Adrenal gland (tissue), 12 donors: ENCODE measurements around the gene HLTF. TPM values are rescaled to one million over a fixed set of nuclear protein-coding genes. Genes with fewer than 3 reads are reported as not detected.
"Not testable (repeated sequence)": the region's sequence is repeated elsewhere in the genome, so short reads cannot be mapped to it uniquely, and the experiment has no call there.

Experiments used
- DNase-seq, 7 donors: peaks; one replicate each; pipeline ENCODE4 v3.0.0-alpha.2; 2019 to 2020
- H3K27ac ChIP-seq, 5 donors: fragments of 200-600 bp; sonication (generic) in 4 of 5; 1 replicate in 3 of 5; 2 replicates in 2 of 5; pipeline versions ENCODE4 v1.5.1 to v1.8.0; 2016 to 2020; ENCODE audit warnings: mild to moderate bottlenecking in 1 of 5
- H3K27me3 ChIP-seq: fragments of 200-600 bp; 2 replicates; pipeline ENCODE4 v1.8.0; 2021
- H3K36me3 ChIP-seq, 2 donors: fragments of 200-600 bp; replicated peaks in 1 of 2; 1 replicate in 1 of 2; 2 replicates in 1 of 2; pipeline versions ENCODE4 v1.5.1 to v1.8.0; 2018 to 2022
- H3K4me1 ChIP-seq, 2 donors: fragments of 200-600 bp; replicated peaks in 1 of 2; 1 replicate in 1 of 2; 2 replicates in 1 of 2; pipeline versions ENCODE4 v1.5.1 to v1.8.0; 2018 to 2021
- H3K4me3 ChIP-seq, 4 donors: fragments of 200-600 bp; sonication (generic) in 3 of 4; one replicate each; pipeline ENCODE4 v1.5.1; 2016 to 2018
- H3K9me3 ChIP-seq, 3 donors: fragments of 200-600 bp; sonication (generic) in 1 of 3; replicated peaks in 1 of 3; 1 replicate in 2 of 3; 2 replicates in 1 of 3; pipeline versions ENCODE4 v1.5.1 to v1.8.0; 2016 to 2021
- POLR2A ChIP-seq, 2 donors: fragments of 450-650 bp; IDR thresholded peaks; one replicate each; pipeline ENCODE4 v1.6.1; 2017; ENCODE audit warnings: antibody characterized with exemption in 2 of 2, mild to moderate bottlenecking in 2 of 2, moderate library complexity in 1 of 2
- WGBS, 4 donors: extraction: QIAGEN DNeasy Blood & Tissue Kit in 2 of 4; methylation state at CpG; one replicate each; pipeline versions ENCODE4 v1.1.5 to v1.1.7; 2013 to 2017; 5-methylcytosine and 5-hydroxymethylcytosine counted together
- intact Hi-C, 2 donors: fragments of 100-400 bp; cut with DNase I; formaldehyde crosslinking; loops; one replicate each; pipeline versions ENCODE4 v1.14.1 to v1.15.0; 2022 to 2023
- polyA plus RNA-seq, 3 donors: library from polyadenylated mRNA; stranded (reverse); fragments of 200-250 nt in 2 of 3; fragments of 350-450 nt in 1 of 3; fragmentation: Illumina TruSeq in 1 of 3; extraction: RNeasy Lipid Tissue Mini Kit (QIAGEN cat#74804) in 1 of 3; gene quantifications; one replicate each; pipeline ENCODE4 v1.2.3, GENCODE V29; 2013 to 2014
- total RNA-seq, 9 donors: library from RNA; depleted of rRNA in 4 of 9; stranded (reverse); fragments of >200 nt in 4 of 9; fragments of 120-200 nt in 1 of 9; fragmentation: NEBNext Ultra II Directional in 1 of 9; extraction: Animal tissue kit (Norgen Biotek cat#: 25700) in 1 of 9; gene quantifications; one replicate each; pipeline versions ENCODE4 v1.1.0 to v1.2.4, GENCODE V29; 2013 to 2023
- TF ChIP-seq, protein P1 (sequence below), 6 experiments: fragments of 450-650 bp in 4 of 6; fragments of 200-600 bp in 2 of 6; sonication (generic) in 1 of 6; IDR thresholded peaks; 1 replicate in 5 of 6; 2 replicates in 1 of 6; pipeline versions ENCODE4 v1.5.1 to v1.8.0; 2016 to 2021; ENCODE audit warnings: antibody characterized with exemption in 6 of 6, mild to moderate bottlenecking in 2 of 6, moderate library complexity in 1 of 6
- donor health status: healthy with polysubstance abuse.
- donor health status: Bipolar disorder and iron deficiency.
- donor health status: DM: yes; HTN: yes; CAD: no.
- donor health status: DM: no; HTN: no; CAD: no.
- donor health status: DM: no; HTN: no; CAD: no.
- donor health status: DM: yes; HTN: yes; CAD: no.

HLTF gene
- total and polyA plus RNA-seq, 12 donors, result 5.6 to 102 (median 46.7) TPM

DNA sequence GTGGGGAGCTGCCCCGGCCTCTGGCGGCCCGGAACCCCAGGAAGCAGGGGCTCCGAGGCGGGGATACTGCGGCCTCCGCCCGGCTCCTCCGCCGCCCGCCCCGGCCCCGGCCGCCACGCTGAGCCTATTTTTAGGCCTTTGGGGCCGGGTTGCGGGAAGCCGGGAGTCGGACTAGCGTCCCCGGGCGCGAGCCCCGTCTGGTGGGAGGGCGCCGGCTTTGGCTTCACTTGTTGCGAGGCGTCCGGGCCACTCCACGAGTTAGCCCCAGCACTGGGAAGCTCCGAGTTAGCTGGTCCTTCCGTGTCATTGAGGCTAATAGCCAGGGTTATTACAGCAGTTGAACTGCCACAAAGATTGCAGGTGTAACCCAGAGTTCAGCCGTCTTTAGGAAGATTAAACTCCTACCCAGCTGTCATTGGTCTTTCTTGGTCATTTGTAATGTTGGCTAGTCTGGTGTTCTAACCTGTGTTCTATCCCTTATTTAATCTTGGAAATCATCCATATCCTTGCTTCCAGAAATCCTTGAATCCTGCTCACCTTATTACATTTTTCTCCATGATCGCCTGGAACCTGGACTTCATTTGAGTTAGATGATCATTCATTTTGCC, 94.2 kb downstream of the HLTF start:
- intact Hi-C loops, result no loop called here
- H3K36me3 ChIP-seq, result peaks cover 0 to 24% of the 10 kb centered on the region in 2 donors
- WGBS, 4 donors, result 2 to 13% (median 5%) methylated on average over 3 to 34 of the region's 34 CpGs
- H3K27ac ChIP-seq, result peak overlapping the region in 4 of 5 donors; percentile 95 to 97 (median 96)
- peak; percentile 51 to 68 (median 62) for DNase-seq
- TF ChIP-seq POLR2A (IDR thresholded peaks at IDR 0.05), result peak in 1 of 2 donors; percentile 13
- TF ChIP-seq, protein P1, sequence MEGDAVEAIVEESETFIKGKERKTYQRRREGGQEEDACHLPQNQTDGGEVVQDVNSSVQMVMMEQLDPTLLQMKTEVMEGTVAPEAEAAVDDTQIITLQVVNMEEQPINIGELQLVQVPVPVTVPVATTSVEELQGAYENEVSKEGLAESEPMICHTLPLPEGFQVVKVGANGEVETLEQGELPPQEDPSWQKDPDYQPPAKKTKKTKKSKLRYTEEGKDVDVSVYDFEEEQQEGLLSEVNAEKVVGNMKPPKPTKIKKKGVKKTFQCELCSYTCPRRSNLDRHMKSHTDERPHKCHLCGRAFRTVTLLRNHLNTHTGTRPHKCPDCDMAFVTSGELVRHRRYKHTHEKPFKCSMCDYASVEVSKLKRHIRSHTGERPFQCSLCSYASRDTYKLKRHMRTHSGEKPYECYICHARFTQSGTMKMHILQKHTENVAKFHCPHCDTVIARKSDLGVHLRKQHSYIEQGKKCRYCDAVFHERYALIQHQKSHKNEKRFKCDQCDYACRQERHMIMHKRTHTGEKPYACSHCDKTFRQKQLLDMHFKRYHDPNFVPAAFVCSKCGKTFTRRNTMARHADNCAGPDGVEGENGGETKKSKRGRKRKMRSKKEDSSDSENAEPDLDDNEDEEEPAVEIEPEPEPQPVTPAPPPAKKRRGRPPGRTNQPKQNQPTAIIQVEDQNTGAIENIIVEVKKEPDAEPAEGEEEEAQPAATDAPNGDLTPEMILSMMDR (IDR thresholded peaks at IDR 0.05), result no peak
- H3K27me3 ChIP-seq, result no peaks in the 10 kb centered on the region
- H3K4me1 ChIP-seq, result peaks cover 8 to 13% of the 10 kb centered on the region in 2 donors
- peak overlapping the region in 3 of 4 donors; percentile 72 to 86 (median 82) for H3K4me3 ChIP-seq
- H3K9me3 ChIP-seq, result no peaks in the 10 kb centered on the region

DNA sequence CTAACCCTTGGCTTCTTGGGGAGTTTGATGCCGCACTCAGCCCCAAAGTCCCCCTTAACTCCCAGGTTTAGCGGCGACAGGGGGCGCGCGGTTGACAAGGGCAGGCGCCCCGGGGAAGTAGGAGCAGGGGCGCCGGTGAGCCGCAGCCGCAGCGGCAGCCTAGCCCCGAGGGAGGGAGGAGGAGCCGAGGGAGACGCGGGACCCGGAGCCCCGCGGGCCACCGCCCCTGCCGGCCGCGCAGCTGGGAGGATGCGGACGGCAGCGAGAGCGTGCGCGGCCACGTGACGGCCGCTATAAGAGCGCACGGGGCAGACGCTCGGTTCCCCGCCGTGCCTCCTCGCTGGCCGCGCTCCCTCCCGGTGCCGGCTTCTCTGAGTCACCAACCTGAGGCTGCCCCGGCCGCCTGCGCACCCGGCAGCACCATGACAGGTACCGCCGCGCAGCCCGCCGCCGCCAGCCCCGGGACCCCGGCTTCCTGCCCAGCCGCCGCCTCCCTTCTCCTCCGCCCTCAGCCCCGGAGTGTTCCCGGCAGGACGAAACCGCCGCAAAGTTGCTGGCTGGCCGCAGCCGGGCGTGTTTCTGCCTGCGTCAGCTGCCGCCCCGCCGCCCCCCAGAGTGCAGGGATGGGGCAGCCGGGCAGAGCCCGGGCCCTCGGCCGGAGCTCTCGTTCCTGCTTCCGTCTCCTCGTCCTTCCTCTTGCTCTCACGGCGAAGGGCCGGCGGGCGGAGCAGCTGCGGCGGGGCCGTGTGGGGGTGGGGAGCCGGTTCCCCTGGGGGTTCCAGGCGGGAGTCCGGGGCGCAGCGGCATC, 94.9 kb downstream of the HLTF start, which contains the start of gene GYG1:
Gene GYG1 (plus strand): TSS at position 322 of the 808 bp plus-strand sequence. CDS start 101 bp downstream, at position 423.
- Histone ChIP-seq H3K27ac (peak within 1 kb of the TSS; percentile 66 to 97 (median 96)), H3K27me3 (no peaks in the 10 kb centered on the region), H3K36me3 (peaks cover 0 to 21% of the 10 kb centered on the region in 2 donors), H3K9me3 (no peaks in the 10 kb centered on the region), H3K4me3 (peak within 1 kb of the TSS; percentile 72 to 86 (median 80)), H3K4me1 (peaks cover 8 to 13% of the 10 kb centered on the region in 2 donors)
- TF ChIP-seq, protein P1 (IDR thresholded peaks at IDR 0.05), result peak in 3 of 6 experiments; percentile 22 to 31 (median 25)
- TF ChIP-seq POLR2A (IDR thresholded peaks at IDR 0.05), result peak; percentile 79 to 89
- 0% methylated on average over 10 to 91 of the region's 91 CpGs for WGBS, 4 donors
- intact Hi-C loops, result no loop called here
- DNase-seq, result peak; percentile 81 to 90 (median 87)

DNA sequence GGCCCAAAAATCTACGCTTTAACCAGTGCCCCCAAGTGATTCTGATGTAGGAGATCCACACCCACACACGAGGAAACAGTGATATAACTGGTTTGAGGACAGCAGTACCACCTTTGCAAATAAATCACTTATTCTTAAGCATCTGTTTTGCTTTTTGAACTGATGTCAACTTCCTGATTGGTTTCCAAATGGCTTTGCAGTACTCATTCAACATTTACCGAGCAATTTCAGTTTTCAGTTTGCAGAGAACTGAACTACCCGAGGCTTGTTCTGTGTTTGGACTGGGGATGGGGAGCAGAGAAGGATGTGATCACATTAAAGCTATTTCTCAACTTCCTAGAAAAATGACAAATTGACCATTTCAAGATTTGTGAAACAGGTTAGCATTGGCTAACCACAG, 96.1 kb downstream of the HLTF start:
- 64 to 84% (median 75%) methylated on average over 4 of the region's 4 CpGs for WGBS, 4 donors
- DNase-seq, result no peak
- TF ChIP-seq, protein P1 (IDR thresholded peaks at IDR 0.05), result no peak
- no peak for TF ChIP-seq POLR2A (IDR thresholded peaks at IDR 0.05)
- H3K27ac ChIP-seq, result no peak overlapping the region
- H3K9me3 ChIP-seq, result no peaks in the 10 kb centered on the region
- H3K4me3 ChIP-seq, result no peak overlapping the region
- intact Hi-C loops, result no loop called here
- no peaks in the 10 kb centered on the region for H3K27me3 ChIP-seq
- H3K36me3 ChIP-seq, result peaks cover 0 to 10% of the 10 kb centered on the region in 2 donors
- H3K4me1 ChIP-seq, result peaks cover 8 to 13% of the 10 kb centered on the region in 2 donors

DNA sequence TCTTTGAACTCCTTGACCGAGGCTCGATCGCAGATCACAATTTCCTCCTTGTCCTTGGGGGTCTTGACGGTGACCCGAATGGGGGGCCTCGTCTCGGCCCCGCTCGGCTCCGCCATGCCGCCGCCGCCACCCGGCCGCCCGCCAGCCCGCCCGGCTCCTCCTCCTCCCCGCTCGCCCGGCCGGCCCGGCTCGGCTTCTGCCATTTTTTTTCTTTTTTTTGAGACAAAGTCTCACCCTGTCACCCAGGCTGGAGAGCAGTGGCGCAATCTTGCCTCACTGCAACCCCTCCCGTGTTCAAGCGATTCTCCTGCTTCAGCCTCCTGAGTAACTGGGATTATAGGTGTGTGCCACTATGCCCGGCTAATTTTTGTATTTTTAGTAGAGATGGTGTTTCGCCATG, 98.8 kb downstream of the HLTF start:
- DNase-seq, H3K9me3 ChIP-seq, H3K4me1 ChIP-seq, intact Hi-C loops, H3K36me3 ChIP-seq, H3K27ac ChIP-seq, H3K27me3 ChIP-seq, H3K4me3 ChIP-seq: not testable (repeated sequence)
- WGBS, 4 donors, result 92 to 95% (median 93%) methylated on average over 22 to 29 of the region's 29 CpGs
